Measurements from ENCODE around the gene C1orf52.

DNA sequence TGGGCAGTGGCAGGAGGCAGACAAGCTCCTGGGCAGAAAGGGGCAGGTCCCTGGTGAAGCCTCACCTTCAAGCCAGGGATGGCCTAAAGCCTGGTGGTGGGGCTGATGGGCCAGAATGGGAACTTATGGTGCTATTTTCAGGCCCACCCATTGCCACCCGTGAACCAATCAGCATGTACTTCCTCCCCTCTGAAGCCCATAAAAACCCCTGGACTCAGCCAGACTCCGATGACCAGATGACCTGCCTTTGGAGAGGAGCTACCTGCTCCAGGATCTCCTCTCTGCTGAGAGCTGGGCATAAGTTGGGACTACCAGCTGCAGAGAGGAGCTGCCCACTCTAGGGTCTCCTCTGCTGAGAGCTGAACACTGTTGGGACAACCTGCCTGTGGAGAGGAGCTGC, 24.7 kb upstream of the C1orf52 start:
- TF ChIP-seq SRSF1 (IDR thresholded peaks at IDR 0.05; ENCODE audit: low read depth, low read length) (no peak), CEBPB (tag; IDR thresholded peaks at IDR 0.05) (no peak), TAF1 (IDR thresholded peaks at IDR 0.05; ENCODE audit: control insufficient read depth, extremely low read depth, insufficient read depth, low read length, severe bottlenecking) (no peak), EP300 (IDR thresholded peaks at IDR 0.05; ENCODE audit: low read length) (no peak), ZNF324 (CRISPR knock-in tag; IDR thresholded peaks at IDR 0.05) (no peak), SIN3A (IDR thresholded peaks at IDR 0.05; ENCODE audit: borderline replicate concordance in 2 of 2, control insufficient read depth in 1 of 2, low read depth in 2 of 2, low read length in 2 of 2) (no peak), BACH1 (tag; IDR thresholded peaks at IDR 0.05) (no peak), NFXL1 (CRISPR knock-in tag; IDR thresholded peaks at IDR 0.05) (no peak)
- TF ChIP-seq, protein P1, sequence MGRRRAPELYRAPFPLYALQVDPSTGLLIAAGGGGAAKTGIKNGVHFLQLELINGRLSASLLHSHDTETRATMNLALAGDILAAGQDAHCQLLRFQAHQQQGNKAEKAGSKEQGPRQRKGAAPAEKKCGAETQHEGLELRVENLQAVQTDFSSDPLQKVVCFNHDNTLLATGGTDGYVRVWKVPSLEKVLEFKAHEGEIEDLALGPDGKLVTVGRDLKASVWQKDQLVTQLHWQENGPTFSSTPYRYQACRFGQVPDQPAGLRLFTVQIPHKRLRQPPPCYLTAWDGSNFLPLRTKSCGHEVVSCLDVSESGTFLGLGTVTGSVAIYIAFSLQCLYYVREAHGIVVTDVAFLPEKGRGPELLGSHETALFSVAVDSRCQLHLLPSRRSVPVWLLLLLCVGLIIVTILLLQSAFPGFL (CRISPR knock-in tag; IDR thresholded peaks at IDR 0.05) = no peak
- TF ChIP-seq, protein P2, sequence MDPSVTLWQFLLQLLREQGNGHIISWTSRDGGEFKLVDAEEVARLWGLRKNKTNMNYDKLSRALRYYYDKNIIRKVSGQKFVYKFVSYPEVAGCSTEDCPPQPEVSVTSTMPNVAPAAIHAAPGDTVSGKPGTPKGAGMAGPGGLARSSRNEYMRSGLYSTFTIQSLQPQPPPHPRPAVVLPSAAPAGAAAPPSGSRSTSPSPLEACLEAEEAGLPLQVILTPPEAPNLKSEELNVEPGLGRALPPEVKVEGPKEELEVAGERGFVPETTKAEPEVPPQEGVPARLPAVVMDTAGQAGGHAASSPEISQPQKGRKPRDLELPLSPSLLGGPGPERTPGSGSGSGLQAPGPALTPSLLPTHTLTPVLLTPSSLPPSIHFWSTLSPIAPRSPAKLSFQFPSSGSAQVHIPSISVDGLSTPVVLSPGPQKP (CRISPR knock-in tag; IDR thresholded peaks at IDR 0.05) = no peak
- TF ChIP-seq, protein P3, sequence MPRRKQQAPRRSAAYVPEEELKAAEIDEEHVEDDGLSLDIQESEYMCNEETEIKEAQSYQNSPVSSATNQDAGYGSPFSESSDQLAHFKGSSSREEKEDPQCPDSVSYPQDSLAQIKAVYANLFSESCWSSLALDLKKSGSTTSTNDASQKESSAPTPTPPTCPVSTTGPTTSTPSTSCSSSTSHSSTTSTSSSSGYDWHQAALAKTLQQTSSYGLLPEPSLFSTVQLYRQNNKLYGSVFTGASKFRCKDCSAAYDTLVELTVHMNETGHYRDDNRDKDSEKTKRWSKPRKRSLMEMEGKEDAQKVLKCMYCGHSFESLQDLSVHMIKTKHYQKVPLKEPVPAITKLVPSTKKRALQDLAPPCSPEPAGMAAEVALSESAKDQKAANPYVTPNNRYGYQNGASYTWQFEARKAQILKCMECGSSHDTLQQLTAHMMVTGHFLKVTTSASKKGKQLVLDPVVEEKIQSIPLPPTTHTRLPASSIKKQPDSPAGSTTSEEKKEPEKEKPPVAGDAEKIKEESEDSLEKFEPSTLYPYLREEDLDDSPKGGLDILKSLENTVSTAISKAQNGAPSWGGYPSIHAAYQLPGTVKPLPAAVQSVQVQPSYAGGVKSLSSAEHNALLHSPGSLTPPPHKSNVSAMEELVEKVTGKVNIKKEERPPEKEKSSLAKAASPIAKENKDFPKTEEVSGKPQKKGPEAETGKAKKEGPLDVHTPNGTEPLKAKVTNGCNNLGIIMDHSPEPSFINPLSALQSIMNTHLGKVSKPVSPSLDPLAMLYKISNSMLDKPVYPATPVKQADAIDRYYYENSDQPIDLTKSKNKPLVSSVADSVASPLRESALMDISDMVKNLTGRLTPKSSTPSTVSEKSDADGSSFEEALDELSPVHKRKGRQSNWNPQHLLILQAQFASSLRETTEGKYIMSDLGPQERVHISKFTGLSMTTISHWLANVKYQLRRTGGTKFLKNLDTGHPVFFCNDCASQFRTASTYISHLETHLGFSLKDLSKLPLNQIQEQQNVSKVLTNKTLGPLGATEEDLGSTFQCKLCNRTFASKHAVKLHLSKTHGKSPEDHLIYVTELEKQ (CRISPR knock-in tag; IDR thresholded peaks at IDR 0.05) = no peak
- TF ChIP-seq, protein P4, sequence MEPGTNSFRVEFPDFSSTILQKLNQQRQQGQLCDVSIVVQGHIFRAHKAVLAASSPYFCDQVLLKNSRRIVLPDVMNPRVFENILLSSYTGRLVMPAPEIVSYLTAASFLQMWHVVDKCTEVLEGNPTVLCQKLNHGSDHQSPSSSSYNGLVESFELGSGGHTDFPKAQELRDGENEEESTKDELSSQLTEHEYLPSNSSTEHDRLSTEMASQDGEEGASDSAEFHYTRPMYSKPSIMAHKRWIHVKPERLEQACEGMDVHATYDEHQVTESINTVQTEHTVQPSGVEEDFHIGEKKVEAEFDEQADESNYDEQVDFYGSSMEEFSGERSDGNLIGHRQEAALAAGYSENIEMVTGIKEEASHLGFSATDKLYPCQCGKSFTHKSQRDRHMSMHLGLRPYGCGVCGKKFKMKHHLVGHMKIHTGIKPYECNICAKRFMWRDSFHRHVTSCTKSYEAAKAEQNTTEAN (CRISPR knock-in tag; IDR thresholded peaks at IDR 0.05) = no peak
